Endodermal cell (in vitro differentiated cells): ENCODE measurements around the gene TMUB1. TPM values are rescaled to one million over a fixed set of nuclear protein-coding genes. Genes with fewer than 3 reads are reported as not detected.

Source experiments
- DNase-seq: peaks from one replicate; pipeline ENCODE4 v3.0.0-alpha.2; 2017
- H3K27ac ChIP-seq: 2 replicates; pipeline ENCODE4 v1.5.1; 2013; ENCODE audit warnings: mild to moderate bottlenecking, low read depth, low read length, moderate library complexity
- H3K27me3 ChIP-seq: 2 replicates; pipeline ENCODE4 v1.6.1; 2013; ENCODE audit warnings: mild to moderate bottlenecking, low read length, moderate library complexity; ENCODE audit not compliant: insufficient read depth, control insufficient read depth, poor library complexity, severe bottlenecking
- H3K36me3 ChIP-seq: 2 replicates; pipeline ENCODE4 v1.7.0; 2013; ENCODE audit warnings: mild to moderate bottlenecking, low read length, moderate library complexity; ENCODE audit not compliant: control insufficient read depth, insufficient read depth
- H3K4me1 ChIP-seq: one replicate; pipeline ENCODE4 v1.7.0; 2013; ENCODE audit warnings: low read length; ENCODE audit not compliant: control insufficient read depth, insufficient read depth
- H3K4me3 ChIP-seq: 2 replicates; pipeline ENCODE4 v1.5.1; 2013; ENCODE audit warnings: mild to moderate bottlenecking, low read length, moderate library complexity
- H3K9ac ChIP-seq: 2 replicates; pipeline ENCODE4 v1.6.1; 2013; ENCODE audit warnings: mild to moderate bottlenecking, low read length, moderate library complexity; ENCODE audit not compliant: poor library complexity, severe bottlenecking; ENCODE audit errors: extremely low read depth
- H3K9me3 ChIP-seq: 2 replicates; pipeline ENCODE4 v1.6.1; 2013; ENCODE audit warnings: mild to moderate bottlenecking, low read length, moderate library complexity; ENCODE audit not compliant: control insufficient read depth
- H3K27ac Mint-ChIP-seq: 2 replicates; pipeline ENCODE4 v1.8.0; 2020; ENCODE audit warnings: mixed read lengths
- H3K27me3 Mint-ChIP-seq: 2 replicates; pipeline ENCODE4 v1.8.0; 2021; ENCODE audit warnings: mild to moderate bottlenecking, mixed read lengths; ENCODE audit not compliant: insufficient read depth
- H3K36me3 Mint-ChIP-seq: 2 replicates; pipeline ENCODE4 v1.8.0; 2020; ENCODE audit warnings: low read depth, mixed read lengths
- H3K4me1 Mint-ChIP-seq: 2 replicates; pipeline ENCODE4 v1.8.0; 2020; ENCODE audit warnings: mixed read lengths
- H3K4me3 Mint-ChIP-seq: 2 replicates; pipeline ENCODE4 v1.8.0; 2020; ENCODE audit warnings: mild to moderate bottlenecking, moderate library complexity, mixed read lengths
- H3K9me3 Mint-ChIP-seq: 2 replicates; pipeline ENCODE4 v1.8.0; 2020; ENCODE audit warnings: mild to moderate bottlenecking, mixed read lengths
- WGBS, 2 experiments: methylation state at CpG; one replicate each; pipeline versions ENCODE4 v1.1.5 to v1.1.7; 2013; ENCODE audit warnings: missing lambda C conversion rate in 2 of 2, mixed read lengths in 1 of 2; ENCODE audit not compliant: insufficient coverage in 1 of 2, insufficient read length in 1 of 2; 5-methylcytosine and 5-hydroxymethylcytosine counted together
- total RNA-seq, 2 donors: library from RNA; stranded (reverse); fragmentation: NEBNext Ultra II Directional in 1 of 2; extraction: Animal tissue kit (Norgen Biotek cat#: 25700) in 1 of 2; gene quantifications; 2 replicates in 1 of 2; 3 replicates in 1 of 2; pipeline ENCODE4 v1.2.1, GENCODE V29; 2021
- TF ChIP-seq, protein P1 (sequence below): fragments of 200-600 bp; sonication (generic); conservative IDR thresholded peaks from 2 replicates; pipeline ENCODE4 v1.5.0; 2021; ENCODE audit warnings: antibody characterized with exemption, mild to moderate bottlenecking

TMUB1 gene
- total RNA-seq, 2 donors from 2014 or later: 48.1 to 52.6 TPM

DNA sequence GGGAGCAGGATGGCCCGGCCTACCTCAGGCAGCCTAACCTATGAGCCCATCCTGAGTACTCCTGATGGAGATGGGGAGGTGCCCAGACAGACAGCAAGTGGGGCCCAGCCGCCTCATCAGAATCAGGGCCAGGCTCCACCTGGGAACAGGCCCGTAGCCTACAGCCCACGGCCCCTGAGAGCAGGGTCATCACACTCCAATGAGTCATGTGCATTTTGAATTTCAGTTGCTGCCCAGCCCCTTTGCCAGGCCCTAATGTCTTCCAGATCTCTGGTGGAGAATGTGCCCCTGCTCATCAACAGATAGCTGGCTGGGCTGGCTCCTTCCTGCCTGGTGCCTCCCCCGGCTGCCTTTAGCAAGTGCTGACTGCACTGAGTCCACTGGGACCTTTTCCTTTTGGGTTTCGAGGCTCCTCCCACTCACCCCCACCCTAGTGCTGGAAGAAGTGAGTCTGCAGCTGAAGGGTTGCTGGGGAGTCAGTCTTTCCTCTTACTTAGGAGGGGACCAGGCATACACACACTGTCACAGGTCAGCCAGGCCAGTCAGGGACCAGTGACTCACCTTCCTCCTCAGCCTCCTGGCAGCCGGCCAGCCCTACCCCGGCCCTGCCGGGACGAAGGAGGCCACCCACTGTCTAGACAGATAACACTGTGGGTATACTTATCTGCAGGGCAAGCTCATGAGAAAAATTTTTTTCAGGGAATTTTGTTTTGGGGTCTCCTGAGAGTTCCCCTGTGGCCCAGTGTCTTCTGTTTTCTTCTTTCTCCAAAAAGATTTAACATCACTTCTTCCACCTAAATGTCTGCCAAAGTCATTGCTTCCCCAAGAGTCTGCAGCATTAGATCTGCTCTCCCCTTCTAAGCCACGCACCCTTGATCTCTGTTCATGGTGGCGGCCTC is 44.1 kb downstream of the TMUB1 start:
- TF ChIP-seq, protein P1, sequence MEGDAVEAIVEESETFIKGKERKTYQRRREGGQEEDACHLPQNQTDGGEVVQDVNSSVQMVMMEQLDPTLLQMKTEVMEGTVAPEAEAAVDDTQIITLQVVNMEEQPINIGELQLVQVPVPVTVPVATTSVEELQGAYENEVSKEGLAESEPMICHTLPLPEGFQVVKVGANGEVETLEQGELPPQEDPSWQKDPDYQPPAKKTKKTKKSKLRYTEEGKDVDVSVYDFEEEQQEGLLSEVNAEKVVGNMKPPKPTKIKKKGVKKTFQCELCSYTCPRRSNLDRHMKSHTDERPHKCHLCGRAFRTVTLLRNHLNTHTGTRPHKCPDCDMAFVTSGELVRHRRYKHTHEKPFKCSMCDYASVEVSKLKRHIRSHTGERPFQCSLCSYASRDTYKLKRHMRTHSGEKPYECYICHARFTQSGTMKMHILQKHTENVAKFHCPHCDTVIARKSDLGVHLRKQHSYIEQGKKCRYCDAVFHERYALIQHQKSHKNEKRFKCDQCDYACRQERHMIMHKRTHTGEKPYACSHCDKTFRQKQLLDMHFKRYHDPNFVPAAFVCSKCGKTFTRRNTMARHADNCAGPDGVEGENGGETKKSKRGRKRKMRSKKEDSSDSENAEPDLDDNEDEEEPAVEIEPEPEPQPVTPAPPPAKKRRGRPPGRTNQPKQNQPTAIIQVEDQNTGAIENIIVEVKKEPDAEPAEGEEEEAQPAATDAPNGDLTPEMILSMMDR: no peak
- no peak overlapping the region for H3K4me3 ChIP-seq
- Mint-ChIP-seq H3K36me3 (peaks cover 13% of the 10 kb centered on the region), H3K27me3 (no peaks in the 10 kb centered on the region), H3K4me1 (peaks cover 3% of the 10 kb centered on the region), H3K9me3 (no peaks in the 10 kb centered on the region), H3K4me3 (no peak overlapping the region), H3K27ac (peak overlapping the region; percentile 16)
- H3K27me3 ChIP-seq: no peaks in the 10 kb centered on the region
- 73% methylated on average over 6 to 11 of the region's 12 CpGs for WGBS, 2 experiments
- no peaks in the 10 kb centered on the region for H3K9me3 ChIP-seq
- DNase-seq: peak; percentile 66
- H3K27ac ChIP-seq: no peak overlapping the region
- peaks cover 6% of the 10 kb centered on the region for H3K36me3 ChIP-seq
- H3K4me1 ChIP-seq: peaks cover 6% of the 10 kb centered on the region
- H3K9ac ChIP-seq: no peak overlapping the region

DNA sequence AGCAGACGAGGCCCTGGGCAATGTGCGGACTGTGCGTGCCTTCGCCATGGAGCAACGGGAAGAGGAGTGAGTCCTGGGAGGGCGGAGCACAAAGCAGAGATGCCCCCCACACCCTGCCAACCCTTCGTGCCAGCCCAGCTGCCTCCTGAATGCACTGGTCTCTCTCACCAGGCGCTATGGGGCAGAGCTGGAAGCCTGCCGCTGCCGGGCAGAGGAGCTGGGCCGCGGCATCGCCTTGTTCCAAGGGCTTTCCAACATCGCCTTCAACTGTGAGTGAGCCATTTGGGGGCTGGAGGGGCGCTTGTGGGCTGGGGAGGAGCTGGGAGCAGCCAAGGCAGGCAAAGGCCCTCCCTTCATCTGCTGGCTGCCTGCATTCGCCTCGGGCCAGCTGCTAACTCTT is 47.4 kb downstream of the TMUB1 start:
- Histone ChIP-seq H3K27ac (no peak overlapping the region), H3K4me3 (no peak overlapping the region), H3K9me3 (no peaks in the 10 kb centered on the region), H3K27me3 (no peaks in the 10 kb centered on the region), H3K4me1 (peaks cover 6% of the 10 kb centered on the region), H3K9ac (no peak overlapping the region), H3K36me3 (peaks cover 10% of the 10 kb centered on the region)
- TF ChIP-seq, protein P1: no peak
- DNase-seq: no peak
- Mint-ChIP-seq H3K36me3 (peaks cover 8% of the 10 kb centered on the region), H3K4me3 (no peak overlapping the region), H3K27ac (no peak overlapping the region), H3K4me1 (peaks cover 3% of the 10 kb centered on the region), H3K27me3 (no peaks in the 10 kb centered on the region), H3K9me3 (no peaks in the 10 kb centered on the region)
- WGBS, 2 experiments: 94 to 100% methylated on average over 8 to 17 of the region's 17 CpGs

DNA sequence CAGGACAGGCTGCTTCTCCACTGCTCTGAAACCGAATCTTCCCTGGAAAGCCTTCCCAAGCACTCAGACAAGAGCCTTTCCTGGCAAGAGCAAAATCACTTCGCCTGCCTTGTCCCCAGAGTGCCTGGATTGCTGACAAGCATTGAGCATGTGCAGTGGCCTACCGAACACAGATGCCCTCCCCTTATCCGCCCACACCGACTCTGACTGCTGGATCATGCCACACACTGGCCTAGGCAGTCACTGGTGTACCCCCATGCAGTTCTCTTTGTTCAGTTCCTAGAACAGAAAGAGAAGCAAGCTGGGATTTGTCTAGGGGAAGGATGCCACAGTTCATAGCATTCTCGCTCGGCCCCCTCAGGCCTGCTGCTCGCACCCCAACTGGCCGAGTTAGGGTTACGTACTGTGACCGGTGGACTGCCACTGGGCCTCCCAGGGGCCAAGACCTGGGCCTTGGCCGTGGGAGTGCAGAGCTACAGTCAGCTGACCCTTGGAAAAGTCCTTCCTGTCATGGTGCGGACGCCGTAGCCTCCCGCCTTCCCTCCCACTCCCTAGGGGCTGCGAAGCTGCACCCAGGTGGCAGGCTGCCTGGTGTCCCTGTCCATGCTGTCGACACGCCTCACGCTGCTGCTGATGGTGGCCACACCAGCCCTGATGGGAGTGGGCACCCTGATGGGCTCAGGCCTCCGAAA is 48.1 kb downstream of the TMUB1 start:
- no peaks in the 10 kb centered on the region for H3K27me3 Mint-ChIP-seq
- H3K4me1 Mint-ChIP-seq: peaks cover 3% of the 10 kb centered on the region
- peaks cover 10% of the 10 kb centered on the region for H3K36me3 ChIP-seq
- TF ChIP-seq, protein P1: no peak
- H3K27ac ChIP-seq: no peak overlapping the region
- no peak overlapping the region for H3K4me3 ChIP-seq
- peaks cover 6% of the 10 kb centered on the region for H3K4me1 ChIP-seq
- no peak overlapping the region for H3K27ac Mint-ChIP-seq
- no peaks in the 10 kb centered on the region for H3K9me3 Mint-ChIP-seq
- no peak overlapping the region for H3K4me3 Mint-ChIP-seq
- no peaks in the 10 kb centered on the region for H3K27me3 ChIP-seq
- H3K9me3 ChIP-seq: no peaks in the 10 kb centered on the region
- no peak overlapping the region for H3K9ac ChIP-seq
- no peak for DNase-seq
- H3K36me3 Mint-ChIP-seq: peaks cover 8% of the 10 kb centered on the region
- 88 to 90% methylated on average over 12 to 21 of the region's 21 CpGs for WGBS, 2 experiments
